NOMO-1 treated with dmso at 0.1 percent for 144 hours (cell line): ENCODE results near the gene CACTIN.
"Not testable (repeated sequence)": the region's sequence is repeated elsewhere in the genome, so short reads cannot be mapped to it uniquely, and the experiment has no call there.

ENCODE experiments used
- DNase-seq: peaks from one replicate; lab custom pipeline; 2025; ENCODE audit not compliant: unreplicated experiment; lab: John Stamatoyannopoulos, UW

CACTIN gene

GRCh38 chr19:3663838-3664237 lies 37.2 kb upstream of the CACTIN start:
- no peak for DNase-seq

- DNase-seq, result no peak
Observed at GRCh38 chr19:3661284-3662238, 35.0 kb upstream of the CACTIN start.

- DNase-seq, result no peak
Observed at GRCh38 chr19:3660493-3661219, 34.1 kb upstream of the CACTIN start.

- no peak for DNase-seq
Observed at GRCh38 chr19:3659746-3660112, 33.1 kb upstream of the CACTIN start.

GRCh38 chr19:3658870-3659745 lies 32.5 kb upstream of the CACTIN start:
- no peak for DNase-seq

- DNase-seq, result no peak
Observed at GRCh38 chr19:3658004-3658869, 31.6 kb upstream of the CACTIN start.

GRCh38 chr19:3657395-3657769 lies 30.8 kb upstream of the CACTIN start:
- DNase-seq, result no peak

- DNase-seq, result no peak
Observed at GRCh38 chr19:3656747-3657394, 30.3 kb upstream of the CACTIN start.

GRCh38 chr19:3656073-3656746 lies 29.6 kb upstream of the CACTIN start:
- DNase-seq, result no peak

GRCh38 chr19:3655402-3656072 lies 28.9 kb upstream of the CACTIN start:
- DNase-seq, result no peak

GRCh38 chr19:3653865-3654513 lies 27.4 kb upstream of the CACTIN start:
- DNase-seq, result no peak

GRCh38 chr19:3653081-3653795 lies 26.6 kb upstream of the CACTIN start:
- no peak for DNase-seq

GRCh38 chr19:3652422-3652821 lies 25.8 kb upstream of the CACTIN start:
- no peak for DNase-seq

- no peak for DNase-seq
Observed at GRCh38 chr19:3651684-3652083, 25.1 kb upstream of the CACTIN start.

- no peak for DNase-seq
Observed at GRCh38 chr19:3649888-3650287, 23.3 kb upstream of the CACTIN start.

- no peak for DNase-seq
Observed at GRCh38 chr19:3648037-3648905, 21.7 kb upstream of the CACTIN start.

- DNase-seq, result not testable (repeated sequence)
Observed at GRCh38 chr19:3647102-3647501, 20.5 kb upstream of the CACTIN start.
